Stomach (tissue), 4 donors: Measurements from ENCODE around the gene ERI2.

Experiments
- POLR2A ChIP-seq, 4 donors: fragments of 450-650 bp; IDR thresholded peaks; one replicate each; pipeline ENCODE4 v1.6.1; 2016; ENCODE audit warnings: antibody characterized with exemption in 4 of 4, control low read depth in 2 of 4, mild to moderate bottlenecking in 1 of 4, moderate library complexity in 1 of 4
- TF ChIP-seq, protein P1 (sequence below), 7 experiments: fragments of 450-650 bp in 4 of 7; fragments of 200-600 bp in 3 of 7; sonication (generic) in 3 of 7; IDR thresholded peaks; one replicate each; pipeline ENCODE4 v1.5.1; 2016 to 2019; ENCODE audit warnings: antibody characterized with exemption in 7 of 7, control low read depth in 2 of 7, mild to moderate bottlenecking in 1 of 7

DNA sequence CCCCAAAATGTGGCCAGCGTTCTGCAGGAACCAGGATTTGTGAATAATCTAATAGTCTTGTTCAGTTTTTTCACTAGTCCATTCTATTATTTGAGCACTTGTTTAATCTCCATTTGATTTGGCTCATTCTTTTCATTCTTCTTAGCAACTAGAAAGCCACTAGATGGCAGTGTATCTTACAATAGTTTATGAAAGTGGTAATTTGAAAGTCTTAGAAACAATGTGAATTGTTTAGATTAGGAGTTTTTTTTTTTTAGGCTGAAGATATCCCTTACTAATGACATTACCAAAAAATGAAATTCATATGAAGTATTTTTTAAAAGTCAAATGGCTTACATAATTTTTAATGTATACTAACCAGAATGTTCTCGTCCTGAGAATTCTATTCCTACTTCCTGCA, 6.7 kb downstream of the ERI2 start:
- no peak for TF ChIP-seq POLR2A (IDR thresholded peaks at IDR 0.05)
- TF ChIP-seq, protein P1, sequence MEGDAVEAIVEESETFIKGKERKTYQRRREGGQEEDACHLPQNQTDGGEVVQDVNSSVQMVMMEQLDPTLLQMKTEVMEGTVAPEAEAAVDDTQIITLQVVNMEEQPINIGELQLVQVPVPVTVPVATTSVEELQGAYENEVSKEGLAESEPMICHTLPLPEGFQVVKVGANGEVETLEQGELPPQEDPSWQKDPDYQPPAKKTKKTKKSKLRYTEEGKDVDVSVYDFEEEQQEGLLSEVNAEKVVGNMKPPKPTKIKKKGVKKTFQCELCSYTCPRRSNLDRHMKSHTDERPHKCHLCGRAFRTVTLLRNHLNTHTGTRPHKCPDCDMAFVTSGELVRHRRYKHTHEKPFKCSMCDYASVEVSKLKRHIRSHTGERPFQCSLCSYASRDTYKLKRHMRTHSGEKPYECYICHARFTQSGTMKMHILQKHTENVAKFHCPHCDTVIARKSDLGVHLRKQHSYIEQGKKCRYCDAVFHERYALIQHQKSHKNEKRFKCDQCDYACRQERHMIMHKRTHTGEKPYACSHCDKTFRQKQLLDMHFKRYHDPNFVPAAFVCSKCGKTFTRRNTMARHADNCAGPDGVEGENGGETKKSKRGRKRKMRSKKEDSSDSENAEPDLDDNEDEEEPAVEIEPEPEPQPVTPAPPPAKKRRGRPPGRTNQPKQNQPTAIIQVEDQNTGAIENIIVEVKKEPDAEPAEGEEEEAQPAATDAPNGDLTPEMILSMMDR (IDR thresholded peaks at IDR 0.05): peak in 5 of 7 experiments; percentile 45 to 58 (median 53)
